GM21723 (cell line): ENCODE data around the gene SPECC1L.
"Not testable (repeated sequence)": the region's sequence is repeated elsewhere in the genome, so short reads cannot be mapped to it uniquely, and the experiment has no call there.

Source experiments
- ATAC-seq: cut with Tn5 transposase; IDR thresholded peaks from one replicate; pipeline ENCODE4 v1.9.1; 2021; ENCODE audit warnings: mild to moderate bottlenecking, moderate library complexity; ENCODE audit not compliant: unreplicated experiment

The SPECC1L gene, protein sequence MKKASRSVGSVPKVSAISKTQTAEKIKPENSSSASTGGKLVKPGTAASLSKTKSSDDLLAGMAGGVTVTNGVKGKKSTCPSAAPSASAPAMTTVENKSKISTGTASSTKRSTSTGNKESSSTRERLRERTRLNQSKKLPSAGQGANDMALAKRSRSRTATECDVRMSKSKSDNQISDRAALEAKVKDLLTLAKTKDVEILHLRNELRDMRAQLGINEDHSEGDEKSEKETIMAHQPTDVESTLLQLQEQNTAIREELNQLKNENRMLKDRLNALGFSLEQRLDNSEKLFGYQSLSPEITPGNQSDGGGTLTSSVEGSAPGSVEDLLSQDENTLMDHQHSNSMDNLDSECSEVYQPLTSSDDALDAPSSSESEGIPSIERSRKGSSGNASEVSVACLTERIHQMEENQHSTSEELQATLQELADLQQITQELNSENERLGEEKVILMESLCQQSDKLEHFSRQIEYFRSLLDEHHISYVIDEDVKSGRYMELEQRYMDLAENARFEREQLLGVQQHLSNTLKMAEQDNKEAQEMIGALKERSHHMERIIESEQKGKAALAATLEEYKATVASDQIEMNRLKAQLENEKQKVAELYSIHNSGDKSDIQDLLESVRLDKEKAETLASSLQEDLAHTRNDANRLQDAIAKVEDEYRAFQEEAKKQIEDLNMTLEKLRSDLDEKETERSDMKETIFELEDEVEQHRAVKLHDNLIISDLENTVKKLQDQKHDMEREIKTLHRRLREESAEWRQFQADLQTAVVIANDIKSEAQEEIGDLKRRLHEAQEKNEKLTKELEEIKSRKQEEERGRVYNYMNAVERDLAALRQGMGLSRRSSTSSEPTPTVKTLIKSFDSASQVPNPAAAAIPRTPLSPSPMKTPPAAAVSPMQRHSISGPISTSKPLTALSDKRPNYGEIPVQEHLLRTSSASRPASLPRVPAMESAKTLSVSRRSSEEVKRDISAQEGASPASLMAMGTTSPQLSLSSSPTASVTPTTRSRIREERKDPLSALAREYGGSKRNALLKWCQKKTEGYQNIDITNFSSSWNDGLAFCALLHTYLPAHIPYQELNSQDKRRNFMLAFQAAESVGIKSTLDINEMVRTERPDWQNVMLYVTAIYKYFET

DNA sequence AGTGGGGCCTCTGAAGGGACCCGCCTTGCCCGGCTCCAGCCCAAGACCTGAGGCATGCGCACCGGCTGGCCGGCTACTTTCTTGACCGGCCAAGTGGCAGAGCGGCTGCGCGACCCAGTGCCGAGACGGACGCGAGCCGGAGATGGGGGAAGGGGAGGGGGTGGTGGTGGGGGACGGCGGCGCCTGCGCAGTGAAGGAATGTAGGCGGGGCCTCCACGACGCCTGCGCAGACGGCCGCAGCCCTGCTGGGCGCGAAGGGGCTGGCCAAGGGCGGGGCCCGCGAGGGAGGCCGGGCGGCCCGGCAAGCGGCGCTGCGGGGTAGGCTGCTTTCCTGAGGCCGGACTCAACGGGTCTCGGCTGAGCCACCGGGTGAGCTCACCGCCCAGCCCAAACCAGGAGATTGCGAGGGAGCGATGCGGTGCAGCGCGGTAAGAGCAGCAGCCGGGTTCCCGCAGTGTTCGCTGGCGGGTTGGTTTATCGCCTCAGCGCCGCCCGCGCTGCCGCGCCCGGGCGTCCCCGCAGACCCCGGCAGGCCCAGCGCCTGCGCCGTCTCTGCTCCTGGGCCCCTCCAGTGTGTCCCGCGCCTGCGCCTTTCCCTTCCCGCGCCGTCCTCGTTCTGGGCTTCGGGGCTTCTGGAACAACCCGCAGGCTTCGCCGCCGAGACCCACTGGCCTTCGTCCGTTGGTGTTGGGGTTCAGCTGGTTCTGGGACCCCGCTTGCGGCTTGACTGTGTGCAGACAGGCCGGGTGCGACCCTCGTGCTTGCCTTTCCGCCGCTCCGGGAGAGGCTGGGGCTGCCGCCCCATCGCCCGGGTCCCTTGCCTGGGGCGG is at the start of gene SPECC1L:
TSS of gene SPECC1L (plus strand) at position 276 of the 830 bp plus-strand sequence. CDS start 31,401 bp downstream, outside the sequence.
- ATAC-seq: peak; percentile 76

DNA sequence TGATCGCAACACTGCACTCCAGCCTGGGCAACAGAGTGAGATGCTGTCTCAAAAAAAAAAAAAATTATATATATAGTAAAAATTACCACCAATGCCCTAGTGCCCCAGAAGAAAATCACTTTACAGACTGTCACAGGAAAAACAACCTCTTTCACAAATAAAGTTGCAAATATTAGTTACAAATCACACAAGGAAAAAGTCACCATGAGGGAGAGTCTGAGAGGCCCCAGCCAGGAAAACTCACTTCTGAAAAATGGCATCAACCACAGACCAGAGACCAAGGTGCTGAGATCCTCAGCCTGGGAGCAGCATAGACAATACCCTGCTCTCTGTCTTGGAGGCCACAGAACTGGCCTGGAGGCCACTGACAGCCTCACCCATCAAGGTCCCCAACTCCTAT is 46.2 kb upstream of the SPECC1L start:
- ATAC-seq: no peak

DNA sequence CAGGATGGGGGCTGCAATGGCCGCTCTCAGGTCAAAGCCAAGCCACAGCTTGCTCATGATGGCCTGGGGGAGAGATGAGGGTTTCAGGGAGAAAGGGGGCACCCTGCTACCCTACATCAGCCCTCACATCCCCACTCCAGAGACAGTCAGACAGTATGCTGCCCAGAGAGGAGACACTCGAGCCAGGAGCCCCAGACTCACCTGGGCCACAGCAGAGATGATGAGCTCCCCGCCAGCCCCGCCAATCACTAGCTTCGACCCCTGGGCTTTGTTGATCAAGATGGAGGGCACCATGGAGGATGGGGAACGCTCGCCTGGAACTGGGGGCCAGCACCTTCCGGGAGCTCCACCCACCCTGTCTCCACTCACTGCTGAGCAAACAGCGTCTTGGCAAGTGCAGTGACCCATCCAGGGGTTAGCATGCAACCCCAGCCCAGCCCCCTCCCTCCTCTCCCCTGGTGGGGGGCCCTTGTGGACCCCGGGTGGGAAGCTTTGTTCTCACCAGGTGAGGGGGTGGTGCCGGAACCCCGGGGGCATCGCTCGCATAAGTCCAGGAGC is 45.5 kb upstream of the SPECC1L start:
- no peak for ATAC-seq

DNA sequence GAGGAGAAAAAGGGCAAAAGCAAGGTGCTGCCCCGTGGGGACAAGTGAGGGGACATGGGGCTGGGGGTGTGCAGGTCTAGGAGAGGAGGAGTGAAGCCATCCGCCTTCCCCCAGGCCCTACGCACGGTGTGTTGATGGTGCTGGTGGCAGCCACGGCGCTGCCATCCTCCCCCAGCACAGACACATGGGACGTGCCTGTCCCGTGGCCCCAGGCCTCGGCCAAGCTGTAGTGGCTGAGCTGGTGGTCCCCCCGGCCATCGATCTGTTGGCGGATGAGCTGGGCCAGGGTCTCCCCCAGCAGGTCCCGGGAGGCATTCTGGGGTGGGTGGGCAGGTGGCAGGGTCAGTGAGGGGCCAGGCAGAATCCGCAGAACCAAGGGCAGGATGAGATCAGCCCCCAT is 44.7 kb upstream of the SPECC1L start:
- no peak for ATAC-seq

DNA sequence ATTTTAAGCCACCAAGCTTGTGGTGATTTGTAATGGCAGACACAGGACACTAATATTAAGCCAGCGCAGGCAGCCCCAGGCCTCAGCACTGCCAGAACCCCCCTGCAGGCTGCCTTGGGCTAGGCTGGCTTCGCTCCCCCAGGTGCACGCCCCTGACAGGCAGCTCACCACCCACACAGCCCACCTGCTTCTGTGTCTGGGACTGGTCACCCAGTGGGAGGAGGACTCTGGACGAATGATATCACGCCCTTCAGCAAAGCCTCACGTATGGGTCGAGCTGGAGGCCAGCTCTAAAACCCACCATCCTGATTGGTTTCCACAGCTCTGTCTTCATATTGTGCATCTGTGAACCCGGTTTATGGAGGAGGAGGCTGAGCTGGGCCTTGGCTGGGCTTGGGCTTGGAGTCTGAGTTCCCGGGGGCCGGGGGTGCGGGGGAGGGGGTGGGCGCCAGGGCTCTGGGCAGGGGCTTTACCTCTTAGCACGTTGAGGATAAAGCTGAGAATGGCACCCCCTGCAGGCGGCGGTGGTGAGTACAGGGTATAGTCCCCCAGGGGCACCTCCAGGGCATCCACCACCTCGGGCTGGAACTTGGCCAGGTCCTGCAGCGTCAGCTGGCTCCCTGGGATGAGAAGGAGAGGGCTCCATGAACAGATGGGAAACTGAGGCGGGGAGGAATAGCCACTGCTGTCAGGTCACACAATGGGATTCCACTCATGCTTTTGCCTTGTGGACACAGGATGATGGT is 39.5 kb upstream of the SPECC1L start:
- ATAC-seq: no peak

DNA sequence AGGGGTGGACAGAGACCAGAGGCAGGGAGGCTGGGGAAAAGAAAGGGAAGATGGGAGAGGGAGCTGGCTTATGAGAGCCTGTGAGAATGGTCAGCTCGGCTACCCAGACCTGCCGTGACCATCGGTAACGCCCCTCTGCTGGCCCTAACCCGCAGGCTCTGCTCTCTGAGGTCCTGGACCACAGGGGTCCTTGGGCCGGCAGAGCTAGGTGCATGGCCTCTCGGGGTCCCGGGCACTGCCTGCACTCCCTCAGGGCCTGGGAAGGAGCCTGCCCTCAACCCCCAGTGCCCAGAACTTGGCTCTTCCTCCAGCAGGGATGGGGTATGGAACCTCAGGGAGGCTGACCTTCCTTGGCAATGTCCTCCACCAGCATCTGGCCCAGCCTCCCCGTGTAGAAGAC is 38.9 kb upstream of the SPECC1L start:
- no peak for ATAC-seq

DNA sequence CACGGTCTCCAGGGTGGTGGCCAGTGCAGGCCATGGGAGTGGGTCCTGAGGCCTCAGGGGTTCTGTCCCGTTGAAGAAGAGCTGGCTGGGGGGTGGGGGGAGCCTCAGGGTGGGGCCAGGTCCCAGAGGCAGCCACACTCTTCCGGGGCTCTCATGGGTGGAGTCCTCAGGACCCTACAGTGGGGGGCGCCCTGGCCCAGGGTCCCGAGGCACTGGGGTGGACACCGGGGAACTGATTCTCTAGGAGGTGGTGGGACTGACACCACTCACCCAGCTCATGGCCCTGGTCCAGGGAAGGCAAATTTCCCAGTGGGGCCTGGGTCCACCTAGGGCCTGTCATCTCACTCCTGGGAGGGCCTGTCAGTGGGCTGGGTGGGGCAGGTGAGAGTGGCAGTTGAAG is 38.5 kb upstream of the SPECC1L start:
- no peak for ATAC-seq

DNA sequence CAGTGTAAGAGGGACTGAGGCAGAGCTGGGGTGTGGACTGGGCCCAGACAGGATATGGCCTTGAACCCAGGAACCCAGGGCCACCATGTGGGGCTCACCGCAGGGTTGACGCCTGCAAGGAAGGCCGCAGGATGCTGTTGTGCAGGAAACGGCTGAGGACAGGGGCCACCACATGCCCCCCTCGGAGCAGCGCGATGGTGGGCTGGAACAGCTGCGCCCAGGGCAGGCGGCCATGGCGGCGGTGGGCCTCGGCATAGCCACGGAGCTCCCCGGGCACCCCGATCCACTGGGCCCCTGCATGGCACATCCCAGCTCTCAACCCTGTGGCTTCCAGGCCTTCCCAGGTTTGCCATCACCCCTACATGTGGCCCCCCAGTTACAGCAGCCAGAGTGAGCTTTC is 37.9 kb upstream of the SPECC1L start:
- ATAC-seq: no peak

DNA sequence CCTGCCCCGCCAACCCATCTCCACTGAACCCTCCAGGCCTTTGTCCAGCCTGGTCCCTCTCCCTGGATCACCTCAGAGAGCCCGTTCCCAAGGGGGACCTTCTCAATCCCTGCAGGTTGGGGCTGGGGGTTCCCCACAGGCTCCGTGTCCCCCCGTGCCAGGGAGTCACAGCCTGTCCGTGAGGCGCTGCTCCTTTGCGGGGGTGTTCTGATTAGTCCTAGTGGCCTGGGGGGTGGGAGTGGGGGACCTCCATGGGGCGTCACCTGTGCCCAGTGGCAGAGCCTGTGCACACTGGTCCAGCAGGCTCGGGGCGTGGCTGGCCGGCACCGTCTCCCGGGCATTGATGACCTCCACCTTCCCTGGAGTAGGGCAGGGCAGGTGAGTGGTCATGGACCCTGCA is 37.4 kb upstream of the SPECC1L start:
- ATAC-seq: no peak

DNA sequence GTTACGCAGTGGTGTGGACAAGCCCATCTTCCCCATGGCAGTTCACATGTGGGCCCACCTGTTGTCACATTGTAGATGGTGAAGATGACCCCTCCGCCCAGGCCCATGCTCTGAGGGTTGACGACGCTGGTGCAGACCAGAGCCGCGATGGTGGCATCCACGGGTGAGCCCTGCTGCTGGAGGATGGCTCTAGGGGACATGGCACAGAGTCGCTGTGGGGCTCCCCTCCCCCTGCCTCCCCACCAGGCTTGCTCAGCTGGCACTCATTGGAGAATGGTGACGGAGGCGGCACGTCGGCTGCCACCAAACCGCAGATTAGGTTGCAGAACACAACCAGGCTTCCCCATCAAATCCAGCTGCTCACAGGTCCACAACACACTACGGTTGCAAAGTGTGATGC is 36.8 kb upstream of the SPECC1L start:
- no peak for ATAC-seq

DNA sequence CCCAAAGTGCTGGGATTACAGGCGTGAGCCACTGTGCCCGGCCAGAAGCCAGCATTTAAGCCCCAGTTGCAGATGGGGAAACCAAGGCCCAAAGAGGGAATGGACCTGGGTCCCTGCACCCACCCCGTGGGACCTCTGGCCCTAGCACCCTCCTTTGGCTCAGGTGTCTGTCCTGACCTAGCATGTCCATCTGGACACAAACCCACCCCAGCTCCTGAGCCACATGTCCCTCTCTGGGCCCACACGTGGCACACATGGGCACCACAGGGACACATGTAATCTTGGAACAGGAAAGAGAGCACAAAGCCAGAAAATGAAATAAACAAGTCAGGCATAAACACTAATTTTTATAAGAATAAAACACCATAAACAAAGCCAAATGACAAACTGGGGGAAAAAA is 35.3 kb upstream of the SPECC1L start:
- ATAC-seq: no peak

DNA sequence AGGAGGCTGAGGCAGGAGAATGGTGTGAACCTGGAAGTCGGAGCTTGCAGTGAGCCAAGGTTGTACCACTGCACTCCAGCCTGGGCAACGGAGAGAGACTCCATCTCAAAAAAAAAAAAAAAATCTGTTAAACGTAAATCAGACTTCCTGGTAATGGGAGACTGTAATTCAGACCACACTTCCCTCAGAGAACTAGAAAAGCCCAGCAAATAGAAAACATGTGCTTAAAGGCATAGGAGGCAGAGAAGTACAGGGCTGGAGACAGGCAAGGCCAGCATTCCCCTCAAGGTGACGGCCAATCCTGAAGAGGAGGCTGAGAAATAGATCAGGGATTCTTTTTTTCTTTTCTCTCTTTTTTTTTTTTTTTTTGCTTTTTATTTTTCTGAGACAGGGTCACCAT is 34.0 kb upstream of the SPECC1L start:
- no peak for ATAC-seq

DNA sequence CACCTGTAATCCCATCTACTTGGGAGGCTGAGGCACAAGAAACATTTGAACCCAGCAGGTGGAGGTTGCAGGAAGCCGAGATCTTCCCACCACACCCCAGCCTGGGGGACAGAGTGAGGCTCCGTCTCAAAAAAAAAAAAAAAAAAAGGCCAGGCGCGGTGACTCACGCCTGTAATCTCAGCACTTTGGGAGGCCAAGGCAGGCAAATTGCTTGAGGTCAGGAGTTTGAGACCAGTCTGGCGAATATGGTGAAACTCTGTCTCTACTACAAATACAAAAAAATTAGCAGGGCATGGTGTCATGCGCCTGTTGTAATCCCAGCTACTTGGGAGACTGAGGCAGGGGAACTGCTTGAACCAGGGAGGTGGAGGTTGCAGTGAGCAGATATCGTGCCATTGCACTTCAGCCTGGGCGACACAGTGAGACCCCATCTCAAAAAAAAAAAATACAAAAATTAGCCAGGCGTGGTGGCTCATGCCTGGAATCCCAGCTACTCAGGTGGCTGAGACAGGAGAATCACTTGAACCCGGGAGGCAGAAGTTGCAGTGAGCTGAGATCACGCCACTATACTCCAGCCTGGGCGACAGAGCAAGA is 32.4 kb upstream of the SPECC1L start:
- ATAC-seq: not testable (repeated sequence)

DNA sequence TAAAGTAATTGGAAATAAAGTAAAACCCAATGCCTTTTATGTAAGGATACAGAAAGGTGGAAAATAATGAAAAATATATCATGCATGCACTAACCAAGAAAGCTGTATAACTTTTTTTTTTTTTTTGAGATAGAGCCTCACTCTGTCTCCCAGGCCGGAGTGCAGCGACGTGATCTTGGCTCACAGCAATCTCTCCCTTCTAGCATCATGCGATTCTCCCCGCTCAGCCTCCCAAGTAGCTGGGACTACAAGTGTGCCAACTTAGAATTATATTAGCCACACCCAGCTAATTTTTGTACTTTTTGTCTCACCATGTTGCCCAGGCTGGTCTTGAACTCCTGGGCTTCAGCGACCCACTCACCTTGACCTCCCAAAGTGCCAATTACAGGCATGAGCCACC is 30.2 kb upstream of the SPECC1L start:
- no peak for ATAC-seq

DNA sequence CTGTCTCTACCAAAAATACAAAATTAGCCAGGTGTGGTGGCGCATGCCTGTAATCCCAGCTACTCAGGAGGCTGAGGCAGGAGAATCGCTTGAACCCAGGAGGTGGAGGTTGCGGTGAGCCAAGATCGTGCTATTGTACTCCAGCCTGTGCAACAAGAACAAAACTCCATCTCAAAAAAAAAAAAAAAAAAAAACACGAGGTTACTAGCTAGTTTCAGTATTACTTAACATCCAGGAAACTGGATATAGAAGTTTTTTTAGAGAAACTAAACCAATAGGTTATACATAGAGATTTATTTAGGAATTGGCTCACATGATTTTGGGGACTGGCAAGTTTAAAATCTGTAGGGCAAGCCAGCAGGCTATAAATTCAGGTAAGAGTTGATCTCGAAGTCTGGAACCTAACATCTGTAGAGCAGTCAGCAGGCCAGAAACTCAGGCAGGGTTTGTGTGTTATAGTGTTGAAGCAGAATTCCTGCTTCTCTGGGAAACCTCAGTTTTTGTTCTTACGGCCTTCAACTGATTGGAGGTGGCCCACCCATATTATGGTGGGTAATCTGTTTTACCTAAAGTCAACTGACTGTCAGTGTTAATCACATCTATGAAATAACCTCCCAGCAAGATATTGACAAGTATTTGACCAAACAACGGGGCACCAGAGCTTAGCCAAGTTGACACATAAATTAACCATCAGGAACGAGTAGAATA is 29.5 kb upstream of the SPECC1L start:
- ATAC-seq: not testable (repeated sequence)

DNA sequence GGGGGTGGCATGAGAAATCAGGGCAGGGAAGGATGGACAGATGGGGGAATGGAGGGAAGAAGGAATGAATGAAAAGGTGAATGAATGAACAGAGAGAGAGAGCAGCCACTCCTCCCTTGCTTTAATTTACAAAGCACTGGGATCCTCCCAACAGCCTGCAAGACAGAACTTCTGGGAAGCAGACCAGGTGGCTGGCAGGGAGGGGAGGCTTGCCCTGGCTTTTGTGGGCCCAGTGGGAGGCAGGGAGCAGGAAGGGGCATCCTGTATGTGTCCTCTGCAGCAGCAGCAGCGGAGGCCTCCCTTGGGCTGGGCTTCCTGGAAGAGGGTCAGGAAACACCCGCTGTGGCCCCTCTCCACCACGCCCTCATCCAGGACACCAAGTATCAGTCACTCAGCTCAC is 27.2 kb upstream of the SPECC1L start:
- ATAC-seq: not testable (repeated sequence)

DNA sequence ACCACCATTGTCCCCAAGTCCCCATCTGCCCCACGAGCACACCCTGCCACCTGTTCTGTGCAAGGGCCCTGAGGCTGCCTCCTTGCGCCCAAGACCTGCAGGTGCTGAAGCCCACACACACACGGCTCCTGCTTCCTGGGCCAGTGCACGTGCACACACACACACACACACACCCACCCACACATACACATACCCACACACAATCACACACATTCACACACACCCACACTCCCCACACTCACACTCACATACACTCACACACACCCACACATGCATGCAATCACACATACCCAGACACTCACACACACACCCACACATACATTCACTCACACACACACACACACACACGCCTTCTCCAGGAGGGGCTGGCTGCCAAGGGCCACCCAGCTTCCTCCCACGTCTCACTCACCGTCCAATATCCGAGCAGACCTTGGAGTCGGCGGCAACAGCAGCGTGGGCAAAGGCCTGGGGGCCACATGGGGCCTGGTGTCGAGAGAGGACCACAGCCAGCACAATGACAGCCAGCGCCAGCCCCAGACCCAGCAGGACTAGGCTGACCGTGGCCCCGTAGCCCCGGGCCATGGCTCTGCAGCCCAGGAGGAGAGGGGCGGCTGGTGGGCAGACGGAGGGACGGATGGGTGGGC is 26.4 kb upstream of the SPECC1L start:
- ATAC-seq: no peak

DNA sequence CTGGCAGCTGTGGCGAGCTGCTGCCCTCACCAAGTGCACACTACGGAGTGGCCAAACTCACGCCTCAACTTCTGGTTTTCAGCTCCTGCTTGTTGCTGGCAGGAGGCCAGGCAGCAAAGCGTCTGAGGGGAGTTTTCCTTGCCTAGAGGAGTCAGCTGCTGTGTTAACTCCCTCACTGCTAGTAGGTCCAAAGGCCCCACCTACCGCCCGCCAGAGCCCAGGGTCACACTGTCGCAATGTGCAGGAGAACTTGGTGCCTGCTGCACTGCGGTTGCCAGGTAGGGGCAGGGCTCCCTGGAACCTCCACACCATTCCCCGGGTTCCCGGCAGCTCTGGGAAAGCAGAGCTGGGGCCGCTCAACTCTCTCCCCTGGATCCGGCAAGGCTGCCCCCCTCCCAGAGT is 25.6 kb upstream of the SPECC1L start, which contains the start of gene GGT5:
TSS of gene GGT5 (minus strand) at position 53 of the 402 bp plus-strand sequence. CDS start 357 bp downstream, outside the sequence.
- not testable (repeated sequence) for ATAC-seq
